Panc1 (cell line): ENCODE results near the gene VSX2.

Source experiments
- POLR2AphosphoS5 ChIP-seq: IDR thresholded peaks from 2 replicates; pipeline ENCODE4 v1.6.1; 2012; ENCODE audit warnings: mild to moderate bottlenecking, low read depth, low read length, moderate library complexity
- SIN3A ChIP-seq: IDR thresholded peaks from 2 replicates; pipeline ENCODE4 v1.6.1; 2012; ENCODE audit warnings: low read depth, mild to moderate bottlenecking, low read length, moderate library complexity, borderline replicate concordance; ENCODE audit not compliant: insufficient read depth
- TCF7L2 ChIP-seq: IDR thresholded peaks from 2 replicates; pipeline ENCODE4 v1.6.1; 2011; ENCODE audit warnings: mild to moderate bottlenecking, low read depth, low read length, inconsistent platforms
- TF ChIP-seq, protein P1 (sequence below): fragments of 450-650 bp; IDR thresholded peaks from 2 replicates; pipeline ENCODE4 v1.5.1; 2017; ENCODE audit warnings: mild to moderate bottlenecking

GRCh38 chr14:74249433-74250375 is 10.5 kb downstream of the VSX2 start:
- TF ChIP-seq SIN3A, result no peak
- TF ChIP-seq TCF7L2, result no peak
- TF ChIP-seq, protein P1, sequence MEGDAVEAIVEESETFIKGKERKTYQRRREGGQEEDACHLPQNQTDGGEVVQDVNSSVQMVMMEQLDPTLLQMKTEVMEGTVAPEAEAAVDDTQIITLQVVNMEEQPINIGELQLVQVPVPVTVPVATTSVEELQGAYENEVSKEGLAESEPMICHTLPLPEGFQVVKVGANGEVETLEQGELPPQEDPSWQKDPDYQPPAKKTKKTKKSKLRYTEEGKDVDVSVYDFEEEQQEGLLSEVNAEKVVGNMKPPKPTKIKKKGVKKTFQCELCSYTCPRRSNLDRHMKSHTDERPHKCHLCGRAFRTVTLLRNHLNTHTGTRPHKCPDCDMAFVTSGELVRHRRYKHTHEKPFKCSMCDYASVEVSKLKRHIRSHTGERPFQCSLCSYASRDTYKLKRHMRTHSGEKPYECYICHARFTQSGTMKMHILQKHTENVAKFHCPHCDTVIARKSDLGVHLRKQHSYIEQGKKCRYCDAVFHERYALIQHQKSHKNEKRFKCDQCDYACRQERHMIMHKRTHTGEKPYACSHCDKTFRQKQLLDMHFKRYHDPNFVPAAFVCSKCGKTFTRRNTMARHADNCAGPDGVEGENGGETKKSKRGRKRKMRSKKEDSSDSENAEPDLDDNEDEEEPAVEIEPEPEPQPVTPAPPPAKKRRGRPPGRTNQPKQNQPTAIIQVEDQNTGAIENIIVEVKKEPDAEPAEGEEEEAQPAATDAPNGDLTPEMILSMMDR, result no peak
- no peak for TF ChIP-seq POLR2AphosphoS5
